CD14-positive monocyte (primary cell): ENCODE results near the gene SCUBE2. TPM values are rescaled to one million over a fixed set of nuclear protein-coding genes. Genes with fewer than 3 reads are reported as not detected.

Experiments used
- DNase-seq, 3 donors: peaks; one replicate each; pipeline ENCODE4 v3.0.0-alpha.2; 2011 to 2022
- H2AFZ ChIP-seq: 2 replicates; pipeline ENCODE4 v1.6.0; 2012; ENCODE audit warnings: mild to moderate bottlenecking, low read depth, low read length, inconsistent platforms; ENCODE audit not compliant: insufficient read depth, poor library complexity, severe bottlenecking
- H3K27ac ChIP-seq, 2 donors: 1 replicate in 1 of 2; 2 replicates in 1 of 2; pipeline ENCODE4 v1.5.1; 2012 to 2013; ENCODE audit warnings: low read length in 2 of 2, control low read depth in 1 of 2, inconsistent platforms in 1 of 2, low read depth in 1 of 2, mild to moderate bottlenecking in 1 of 2
- H3K27me3 ChIP-seq, 2 donors: one replicate each; pipeline versions ENCODE4 v1.6.0 to v1.6.1; 2011 to 2013; ENCODE audit warnings: low read length in 2 of 2; ENCODE audit not compliant: control insufficient read depth in 2 of 2, insufficient read depth in 2 of 2
- H3K36me3 ChIP-seq, 2 donors: replicated peaks in 1 of 2; 1 replicate in 1 of 2; 2 replicates in 1 of 2; pipeline versions ENCODE4 v1.5.1 to v1.6.1; 2012 to 2013; ENCODE audit warnings: low read length in 2 of 2, control low read depth in 1 of 2, inconsistent platforms in 1 of 2, mild to moderate bottlenecking in 1 of 2; ENCODE audit not compliant: insufficient read depth in 2 of 2, control insufficient read depth in 1 of 2
- H3K4me1 ChIP-seq, 2 donors: 1 replicate in 1 of 2; 2 replicates in 1 of 2; pipeline versions ENCODE4 v1.5.1 to v1.6.1; 2012 to 2013; ENCODE audit warnings: low read length in 2 of 2, control low read depth in 1 of 2, inconsistent platforms in 1 of 2, mild to moderate bottlenecking in 1 of 2, moderate library complexity in 1 of 2; ENCODE audit not compliant: insufficient read depth in 2 of 2, control insufficient read depth in 1 of 2
- H3K4me2 ChIP-seq: replicated peaks from 2 replicates; pipeline ENCODE3; 2012; ENCODE audit warnings: low read length, moderate library complexity, mild to moderate bottlenecking; ENCODE audit not compliant: poor library complexity, severe bottlenecking; ENCODE audit errors: extremely low read depth
- H3K4me3 ChIP-seq, 3 experiments: fragments of 200-600 bp in 1 of 3; sonication (generic) in 1 of 3; replicated peaks in 1 of 3; 1 replicate in 2 of 3; 2 replicates in 1 of 3; pipeline ENCODE4 v1.5.1; 2011 to 2013; ENCODE audit warnings: low read length in 3 of 3, mild to moderate bottlenecking in 3 of 3, control low read depth in 2 of 3, low read depth in 2 of 3, inconsistent platforms in 1 of 3, moderate library complexity in 1 of 3
- H3K79me2 ChIP-seq: 2 replicates; pipeline ENCODE4 v1.6.0; 2012; ENCODE audit warnings: mild to moderate bottlenecking, control low read depth, inconsistent platforms, low read length, moderate library complexity; ENCODE audit not compliant: insufficient read depth
- H3K9ac ChIP-seq: 2 replicates; pipeline ENCODE4 v1.6.0; 2017; ENCODE audit warnings: low read length, mild to moderate bottlenecking; ENCODE audit not compliant: insufficient read depth, poor library complexity, severe bottlenecking
- H3K9me3 ChIP-seq, 2 donors: replicated peaks in 1 of 2; 1 replicate in 1 of 2; 2 replicates in 1 of 2; pipeline versions ENCODE4 v1.5.1 to v1.6.1; 2012 to 2013; ENCODE audit warnings: low read length in 2 of 2, control low read depth in 1 of 2; ENCODE audit not compliant: control insufficient read depth in 1 of 2, insufficient read depth in 1 of 2
- H4K20me1 ChIP-seq: 2 replicates; pipeline ENCODE4 v1.6.0; 2012; ENCODE audit warnings: mild to moderate bottlenecking, low read length, control low read depth, moderate library complexity; ENCODE audit not compliant: insufficient read depth
- H3K27ac Mint-ChIP-seq, 7 donors: one replicate each; pipeline ENCODE4 v1.8.0; 2020; ENCODE audit warnings: mild to moderate bottlenecking in 7 of 7, mixed read lengths in 7 of 7, moderate library complexity in 6 of 7, inconsistent platforms in 2 of 7
- H3K27me3 Mint-ChIP-seq, 3 donors: one replicate each; pipeline ENCODE4 v1.8.0; 2021 to 2022; ENCODE audit warnings: low read depth in 3 of 3, mild to moderate bottlenecking in 3 of 3, mixed read lengths in 3 of 3, moderate library complexity in 3 of 3, inconsistent platforms in 1 of 3
- H3K36me3 Mint-ChIP-seq, 2 donors: one replicate each; pipeline ENCODE4 v1.8.0; 2020; ENCODE audit warnings: mixed read lengths in 2 of 2, inconsistent platforms in 1 of 2, mild to moderate bottlenecking in 1 of 2
- H3K4me1 Mint-ChIP-seq: one replicate; pipeline ENCODE4 v1.8.0; 2020; ENCODE audit warnings: mild to moderate bottlenecking, mixed read lengths
- H3K4me3 Mint-ChIP-seq, 2 donors: one replicate each; pipeline ENCODE4 v1.8.0; 2020; ENCODE audit warnings: mild to moderate bottlenecking in 2 of 2, mixed read lengths in 2 of 2, moderate library complexity in 1 of 2
- H3K9me3 Mint-ChIP-seq, 7 donors: one replicate each; pipeline ENCODE4 v1.8.0; 2020 to 2022; ENCODE audit warnings: mixed read lengths in 7 of 7, mild to moderate bottlenecking in 6 of 7, moderate library complexity in 6 of 7, inconsistent platforms in 2 of 7
- WGBS: methylation state at CpG from one replicate; pipeline ENCODE4 v1.1.5; 2013; ENCODE audit warnings: missing lambda C conversion rate; ENCODE audit not compliant: insufficient coverage; 5-methylcytosine and 5-hydroxymethylcytosine counted together
- intact Hi-C, 2 donors: fragments of 100-400 bp; cut with micrococcal nuclease; formaldehyde crosslinking; loops; one replicate each; pipeline versions ENCODE4 v1.15.0 to v1.15.1; 2023
- polyA plus RNA-seq, 3 donors: library from polyadenylated mRNA; depleted of rRNA in 1 of 3; unstranded in 2 of 3; stranded (reverse) in 1 of 3; fragments of 300-500 nt in 2 of 3; fragments of >200 nt in 1 of 3; fragmentation: Illumina TruSeq in 2 of 3; gene quantifications; 1 replicate in 2 of 3; 2 replicates in 1 of 3; pipeline ENCODE4 v1.2.3, GENCODE V29; 2012 to 2021
- TF ChIP-seq, protein P1 (sequence below): fragments of 200-600 bp; IDR thresholded peaks from one replicate; pipeline ENCODE4 v1.8.0; 2022; ENCODE audit warnings: antibody characterized with exemption, mild to moderate bottlenecking

Gene SCUBE2
- polyA plus RNA-seq, 3 donors, result 0.21 to 0.36 TPM; not detected in 1

GRCh38 chr11:9125185-9125886, 33.9 kb upstream of the SCUBE2 start:
- H3K4me3 ChIP-seq, result no peak overlapping the region
- peaks cover 0 to 4% (median 2%) of the 10 kb centered on the region in 7 donors for H3K9me3 Mint-ChIP-seq
- H3K27ac Mint-ChIP-seq, result no peak overlapping the region
- no peaks in the 10 kb centered on the region for H3K27me3 ChIP-seq
- 80% methylated on average over 1 of the region's 2 CpGs for WGBS
- TF ChIP-seq, protein P1, sequence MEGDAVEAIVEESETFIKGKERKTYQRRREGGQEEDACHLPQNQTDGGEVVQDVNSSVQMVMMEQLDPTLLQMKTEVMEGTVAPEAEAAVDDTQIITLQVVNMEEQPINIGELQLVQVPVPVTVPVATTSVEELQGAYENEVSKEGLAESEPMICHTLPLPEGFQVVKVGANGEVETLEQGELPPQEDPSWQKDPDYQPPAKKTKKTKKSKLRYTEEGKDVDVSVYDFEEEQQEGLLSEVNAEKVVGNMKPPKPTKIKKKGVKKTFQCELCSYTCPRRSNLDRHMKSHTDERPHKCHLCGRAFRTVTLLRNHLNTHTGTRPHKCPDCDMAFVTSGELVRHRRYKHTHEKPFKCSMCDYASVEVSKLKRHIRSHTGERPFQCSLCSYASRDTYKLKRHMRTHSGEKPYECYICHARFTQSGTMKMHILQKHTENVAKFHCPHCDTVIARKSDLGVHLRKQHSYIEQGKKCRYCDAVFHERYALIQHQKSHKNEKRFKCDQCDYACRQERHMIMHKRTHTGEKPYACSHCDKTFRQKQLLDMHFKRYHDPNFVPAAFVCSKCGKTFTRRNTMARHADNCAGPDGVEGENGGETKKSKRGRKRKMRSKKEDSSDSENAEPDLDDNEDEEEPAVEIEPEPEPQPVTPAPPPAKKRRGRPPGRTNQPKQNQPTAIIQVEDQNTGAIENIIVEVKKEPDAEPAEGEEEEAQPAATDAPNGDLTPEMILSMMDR, result no peak
- H3K27me3 Mint-ChIP-seq, result peaks cover 0 to 2% (median 1%) of the 10 kb centered on the region in 3 donors
- intact Hi-C loops, result no loop called here
- no peaks in the 10 kb centered on the region for H3K79me2 ChIP-seq
- H2AFZ ChIP-seq, result no peak overlapping the region
- H3K36me3 ChIP-seq, result no peaks in the 10 kb centered on the region
- no peak overlapping the region for H3K27ac ChIP-seq
- H3K4me3 Mint-ChIP-seq, result no peak overlapping the region
- H3K9me3 ChIP-seq, result no peaks in the 10 kb centered on the region
- peaks cover 0 to 8% of the 10 kb centered on the region in 2 donors for H3K4me1 ChIP-seq
- peaks cover 0 to 3% of the 10 kb centered on the region in 2 donors for H3K36me3 Mint-ChIP-seq
- H3K4me1 Mint-ChIP-seq, result peaks cover 10% of the 10 kb centered on the region
- no peaks in the 10 kb centered on the region for H4K20me1 ChIP-seq
- H3K4me2 ChIP-seq, result no peak overlapping the region
- H3K9ac ChIP-seq, result no peak overlapping the region
- no peak for DNase-seq

- no CpG with 5 or more reads among the region's 2 CpGs for WGBS
- no peaks in the 10 kb centered on the region for H4K20me1 ChIP-seq
- Mint-ChIP-seq H3K36me3 (no peaks in the 10 kb centered on the region), H3K4me1 (no peaks in the 10 kb centered on the region), H3K4me3 (no peak overlapping the region), H3K9me3 (peaks cover 0 to 4% (median 2%) of the 10 kb centered on the region in 7 donors), H3K27ac (no peak overlapping the region), H3K27me3 (peaks cover 1 to 2% (median 1%) of the 10 kb centered on the region in 3 donors)
- H3K4me1 ChIP-seq, result no peaks in the 10 kb centered on the region
- no peak for DNase-seq
- no peaks in the 10 kb centered on the region for H3K36me3 ChIP-seq
- no peak overlapping the region for H3K27ac ChIP-seq
- no peak overlapping the region for H3K4me2 ChIP-seq
- intact Hi-C loops, result no loop called here
- TF ChIP-seq, protein P1, result no peak
- no peak overlapping the region for H3K9ac ChIP-seq
- H3K79me2 ChIP-seq, result no peaks in the 10 kb centered on the region
- H3K9me3 ChIP-seq, result no peaks in the 10 kb centered on the region
- no peaks in the 10 kb centered on the region for H3K27me3 ChIP-seq
- H2AFZ ChIP-seq, result no peak overlapping the region
- no peak overlapping the region for H3K4me3 ChIP-seq
Measured at GRCh38 chr11:9123595-9124304, 32.4 kb upstream of the SCUBE2 start.
